DND-41 (cell line): Measurements from ENCODE around the gene P2RX4.

Experiments
- CTCF ChIP-seq: IDR thresholded peaks from 2 replicates; pipeline ENCODE4 v1.5.1; 2012; ENCODE audit warnings: borderline replicate concordance, low read length, moderate library complexity, mild to moderate bottlenecking; ENCODE audit not compliant: poor library complexity, severe bottlenecking; ENCODE audit errors: extremely low read depth
- EZH2 ChIP-seq: IDR thresholded peaks from 3 replicates; pipeline ENCODE4 v1.6.1; 2012; ENCODE audit warnings: borderline replicate concordance, low read depth, mild to moderate bottlenecking, moderate library complexity, low read length, inconsistent platforms; ENCODE audit not compliant: severe bottlenecking

GRCh38 chr12:121181181-121181580 is 28.7 kb upstream of the P2RX4 start:
- TF ChIP-seq EZH2 (no peak), CTCF (no peak)
